ENCODE results near the gene XPO6. TPM values are rescaled to one million over a fixed set of nuclear protein-coding genes. Genes with fewer than 3 reads are reported as not detected.
"Not testable (repeated sequence)": the region's sequence is repeated elsewhere in the genome, so short reads cannot be mapped to it uniquely, and the experiment has no call there.

Gene XPO6
- total RNA-seq, 2 experiments from 2014 or later: 201 to 214 TPM

- Mint-ChIP-seq H3K27me3 (peaks cover 1% of the 10 kb centered on the region), H3K27ac (no peak overlapping the region), H3K9me3 (peaks cover 7% of the 10 kb centered on the region), H3K4me1 (ENCODE audit: low read depth) (no peaks in the 10 kb centered on the region), H3K4me3 (no peak overlapping the region), H3K36me3 (no peaks in the 10 kb centered on the region)
- CTCF ChIA-PET: interaction anchor here (0.6 kb wide), 1 partner anchor 166 kb away, joined by 3 read pairs; no protein-coding TSS in a partner anchor
- DNase-seq: no peak
- intact Hi-C loops (cut with micrococcal nuclease): no loop called here
- POLR2A ChIA-PET: no interaction called here
Measured at GRCh38 chr16:28237754-28238357, 26.1 kb upstream of the XPO6 start.

- no peaks in the 10 kb centered on the region for H3K9me3 Mint-ChIP-seq
Measured at GRCh38 chr16:28231763-28232162, 20.0 kb upstream of the XPO6 start.

GRCh38 chr16:28223909-28224308 is 12.1 kb upstream of the XPO6 start:
- intact Hi-C loops (cut with micrococcal nuclease): loop anchor here (10.0 kb wide), 1 partner anchor 91 kb away; no protein-coding TSS in a partner anchor
- H3K27ac Mint-ChIP-seq; CTCF ChIA-PET; H3K9me3 Mint-ChIP-seq; H3K36me3 Mint-ChIP-seq; DNase-seq; H3K4me3 Mint-ChIP-seq; H3K27me3 Mint-ChIP-seq; POLR2A ChIA-PET; H3K4me1 Mint-ChIP-seq (ENCODE audit: low read depth): not testable (repeated sequence)

More at GRCh38 chr16:28231763-28232162, 20.0 kb upstream of the XPO6 start:
- ChIA-PET POLR2A (no interaction called here), CTCF (interaction anchor here (0.7 to 1.1 kb wide), 2 partner anchors 13 to 81 kb away, joined by 3 read pairs; no protein-coding TSS in a partner anchor)
- no peak overlapping the region for H3K27ac Mint-ChIP-seq
- no peak for DNase-seq
- intact Hi-C loops (cut with micrococcal nuclease): no loop called here
- no peaks in the 10 kb centered on the region for H3K36me3 Mint-ChIP-seq
- no peak overlapping the region for H3K4me3 Mint-ChIP-seq
- H3K4me1 Mint-ChIP-seq (ENCODE audit: low read depth): no peaks in the 10 kb centered on the region
- peaks cover 1% of the 10 kb centered on the region for H3K27me3 Mint-ChIP-seq

- POLR2A ChIA-PET; H3K36me3 Mint-ChIP-seq; H3K4me3 Mint-ChIP-seq; H3K27ac Mint-ChIP-seq; DNase-seq; H3K4me1 Mint-ChIP-seq (ENCODE audit: low read depth); H3K27me3 Mint-ChIP-seq; H3K9me3 Mint-ChIP-seq: not testable (repeated sequence)
- CTCF ChIA-PET: interaction anchor here (2.6 to 5.6 kb wide), 2 partner anchors 78 to 85 kb away, joined by 21 to 71 read pairs; no protein-coding TSS in a partner anchor
- intact Hi-C loops (cut with micrococcal nuclease): loop anchor here (5.0 to 10.0 kb wide), 2 partner anchors 95 to 147 kb away; no protein-coding TSS in a partner anchor
Measured at GRCh38 chr16:28219777-28220176, 8.0 kb upstream of the XPO6 start.

GRCh38 chr16:28219282-28219681 is 7.5 kb upstream of the XPO6 start:
- no peak overlapping the region for H3K4me3 Mint-ChIP-seq
- H3K27me3 Mint-ChIP-seq: no peaks in the 10 kb centered on the region
- H3K36me3 Mint-ChIP-seq: no peaks in the 10 kb centered on the region
- H3K4me1 Mint-ChIP-seq (ENCODE audit: low read depth): no peaks in the 10 kb centered on the region
- intact Hi-C loops (cut with micrococcal nuclease): loop anchor here (5.0 kb wide), 1 partner anchor 147 kb away; no protein-coding TSS in a partner anchor
- CTCF ChIA-PET: interaction anchor here (1.2 to 5.6 kb wide), 3 partner anchors 58 to 84 kb away, joined by 4 to 71 read pairs (median 21); no protein-coding TSS in a partner anchor
- H3K27ac Mint-ChIP-seq: no peak overlapping the region
- POLR2A ChIA-PET: no interaction called here
- H3K9me3 Mint-ChIP-seq: no peaks in the 10 kb centered on the region
- no peak for DNase-seq

GRCh38 chr16:28218109-28218508 is 6.3 kb upstream of the XPO6 start:
- ChIA-PET POLR2A (interaction anchor here (0.7 to 1.5 kb wide), 3 partner anchors 16 to 105 kb away, joined by 3 to 5 read pairs (median 3); no protein-coding TSS in a partner anchor), CTCF (interaction anchor here (0.6 to 5.6 kb wide), 30 partner anchors 8 to 462 kb away, joined by 3 to 71 read pairs (median 4); no protein-coding TSS in a partner anchor)
- Mint-ChIP-seq H3K27ac (no peak overlapping the region), H3K9me3 (no peaks in the 10 kb centered on the region), H3K27me3 (no peaks in the 10 kb centered on the region), H3K4me3 (no peak overlapping the region), H3K36me3 (no peaks in the 10 kb centered on the region), H3K4me1 (ENCODE audit: low read depth) (no peaks in the 10 kb centered on the region)
- intact Hi-C loops (cut with micrococcal nuclease): loop anchor here (1.0 to 5.0 kb wide), 2 partner anchors 81 to 146 kb away; no protein-coding TSS in a partner anchor
- peak; percentile 75 for DNase-seq

- H3K4me1 Mint-ChIP-seq (ENCODE audit: low read depth): peaks cover 1% of the 10 kb centered on the region
- H3K9me3 Mint-ChIP-seq: no peaks in the 10 kb centered on the region
- no peak for DNase-seq
- H3K27ac Mint-ChIP-seq: no peak overlapping the region
- no peak overlapping the region for H3K4me3 Mint-ChIP-seq
- POLR2A ChIA-PET: interaction anchor here (0.6 to 1.4 kb wide), 2 partner anchors 104 to 657 kb away, joined by 3 read pairs; no protein-coding TSS in a partner anchor
- no peaks in the 10 kb centered on the region for H3K36me3 Mint-ChIP-seq
- no peaks in the 10 kb centered on the region for H3K27me3 Mint-ChIP-seq
- intact Hi-C loops (cut with micrococcal nuclease): loop anchor here (5.0 kb wide), 1 partner anchor 145 kb away; no protein-coding TSS in a partner anchor
- CTCF ChIA-PET: interaction anchor here (0.7 to 5.6 kb wide), 17 partner anchors 16 to 293 kb away, joined by 3 to 71 read pairs (median 5); no protein-coding TSS in a partner anchor
Measured at GRCh38 chr16:28217326-28217725, 5.6 kb upstream of the XPO6 start.

- Mint-ChIP-seq H3K27ac (peak overlapping the region; percentile 42), H3K4me3 (no peak overlapping the region), H3K36me3 (peaks cover 22% of the 10 kb centered on the region), H3K9me3 (no peaks in the 10 kb centered on the region), H3K4me1 (ENCODE audit: low read depth) (peaks cover 15% of the 10 kb centered on the region), H3K27me3 (no peaks in the 10 kb centered on the region)
- intact Hi-C loops (cut with micrococcal nuclease): no loop called here
- ChIA-PET POLR2A (interaction anchor here (0.6 to 1.6 kb wide), 2 partner anchors 19 to 84 kb away, joined by 4 read pairs; no protein-coding TSS in a partner anchor), CTCF (interaction anchor here (1.0 to 1.6 kb wide), 2 partner anchors 76 to 241 kb away, joined by 4 to 6 read pairs; no protein-coding TSS in a partner anchor)
- DNase-seq: no peak
Measured at GRCh38 chr16:28213396-28213795, 1.6 kb upstream of the XPO6 start.

GRCh38 chr16:28212532-28212873 is 738 bp upstream of the XPO6 start:
- POLR2A ChIA-PET: interaction anchor here (1.1 to 2.8 kb wide), 4 partner anchors 10 to 29 kb away, joined by 3 to 17 read pairs (median 8); no protein-coding TSS in a partner anchor
- peaks cover 27% of the 10 kb centered on the region for H3K36me3 Mint-ChIP-seq

GRCh38 chr16:28210979-28211588 is 681 bp downstream of the XPO6 start:
- peak overlapping the region; percentile 98 for H3K4me3 Mint-ChIP-seq
- H3K9me3 Mint-ChIP-seq: no peaks in the 10 kb centered on the region
- peaks cover 36% of the 10 kb centered on the region for H3K36me3 Mint-ChIP-seq
- POLR2A ChIA-PET: interaction anchor here (0.8 to 3.9 kb wide), 6 partner anchors 9 to 121 kb away, joined by 3 to 35 read pairs (median 14); no protein-coding TSS in a partner anchor
- CTCF ChIA-PET: interaction anchor here (0.8 to 3.4 kb wide), 7 partner anchors 9 to 73 kb away, joined by 3 to 28 read pairs (median 4); no protein-coding TSS in a partner anchor
- DNase-seq: peak; percentile 81
- intact Hi-C loops (cut with micrococcal nuclease): loop anchor here (1.0 kb wide), 2 partner anchors 9 to 24 kb away; no protein-coding TSS in a partner anchor
- H3K27me3 Mint-ChIP-seq: no peaks in the 10 kb centered on the region
- peaks cover 32% of the 10 kb centered on the region for H3K4me1 Mint-ChIP-seq (ENCODE audit: low read depth)
- H3K27ac Mint-ChIP-seq: peak overlapping the region; percentile 95

More at GRCh38 chr16:28212532-28212873, 738 bp upstream of the XPO6 start:
- CTCF ChIA-PET: interaction anchor here (1.3 to 1.6 kb wide), 2 partner anchors 10 to 76 kb away, joined by 5 to 6 read pairs; no protein-coding TSS in a partner anchor
- Mint-ChIP-seq H3K9me3 (no peaks in the 10 kb centered on the region), H3K27me3 (no peaks in the 10 kb centered on the region), H3K4me3 (peak overlapping the region; percentile 68), H3K27ac (peak overlapping the region; percentile 86), H3K4me1 (ENCODE audit: low read depth) (peaks cover 21% of the 10 kb centered on the region)
- DNase-seq: no peak
- intact Hi-C loops (cut with micrococcal nuclease): loop anchor here (1.0 kb wide), 2 partner anchors 19 to 71 kb away; no protein-coding TSS in a partner anchor

- H3K4me3 Mint-ChIP-seq: peak overlapping the region; percentile 98
- H3K27me3 Mint-ChIP-seq: no peaks in the 10 kb centered on the region
- ChIA-PET POLR2A (interaction anchor here (0.8 to 3.9 kb wide), 6 partner anchors 8 to 120 kb away, joined by 3 to 35 read pairs (median 14); no protein-coding TSS in a partner anchor), CTCF (interaction anchor here (0.8 to 3.4 kb wide), 9 partner anchors 8 to 140 kb away, joined by 3 to 28 read pairs (median 4); no protein-coding TSS in a partner anchor)
- DNase-seq: no peak
- intact Hi-C loops (cut with micrococcal nuclease): loop anchor here (1.0 kb wide), 1 partner anchor 8 kb away; no protein-coding TSS in a partner anchor
- H3K36me3 Mint-ChIP-seq: peaks cover 38% of the 10 kb centered on the region
- H3K4me1 Mint-ChIP-seq (ENCODE audit: low read depth): peaks cover 35% of the 10 kb centered on the region
- no peaks in the 10 kb centered on the region for H3K9me3 Mint-ChIP-seq
- peak overlapping the region; percentile 95 for H3K27ac Mint-ChIP-seq
Measured at GRCh38 chr16:28210264-28210663, 1.5 kb downstream of the XPO6 start.
